Caco-2 (cell line): ENCODE measurements around the gene APOL1. TPM values are rescaled to one million over a fixed set of nuclear protein-coding genes. Genes with fewer than 3 reads are reported as not detected.
"Not testable (repeated sequence)": the region's sequence is repeated elsewhere in the genome, so short reads cannot be mapped to it uniquely, and the experiment has no call there.

Experiments
- BruUV-seq: library from RNA; stranded (reverse); fragments of 400-500 nt; replicated peaks from 2 replicates; lab custom pipeline; 2021; lab: Mats Ljungman, UMichigan
- CTCF ChIA-PET: fragments of 300-600 bp; sonication (Branson Sonifier 250); formaldehyde crosslinking; loops from one replicate; lab custom pipeline; 2022; ENCODE audit warnings: antibody characterized with exemption; lab: Charles Lee
- POLR2A ChIA-PET: fragments of 300-600 bp; sonication (Branson Sonifier 250); formaldehyde crosslinking; loops from one replicate; lab custom pipeline; 2022; ENCODE audit warnings: antibody characterized with exemption; lab: Charles Lee
- DNase-seq, 2 experiments: peaks; one replicate each; pipeline versions ENCODE4 v3.0.0 to v3.0.0-alpha.2; 2020 to 2022
- H3K27me3 ChIP-seq: replicated peaks from 2 replicates; pipeline ENCODE4 v1.6.0; 2011; ENCODE audit warnings: low read length; ENCODE audit not compliant: control insufficient read depth, insufficient read depth
- H3K36me3 ChIP-seq: 2 replicates; pipeline ENCODE4 v1.5.1; 2011; ENCODE audit warnings: low read length; ENCODE audit not compliant: control insufficient read depth, insufficient read depth
- H3K4me1 ChIP-seq: fragments of 250-450 bp; sonication (Bioruptor Pico); 2 replicates; pipeline ENCODE4 v1.5.1; 2020; ENCODE audit warnings: mild to moderate bottlenecking
- H3K4me3 ChIP-seq: 2 replicates; pipeline ENCODE4 v1.5.1; 2011; ENCODE audit warnings: low read depth, mild to moderate bottlenecking, control low read depth, low read length
- H3K9me3 ChIP-seq: fragments of 250-450 bp; sonication (Bioruptor Pico); 2 replicates; pipeline ENCODE4 v1.5.1; 2020; ENCODE audit warnings: mild to moderate bottlenecking, moderate library complexity
- H3K27ac Mint-ChIP-seq: one replicate; pipeline ENCODE4 v1.8.0; 2022; ENCODE audit warnings: mixed read lengths; ENCODE audit not compliant: unreplicated experiment
- H3K27me3 Mint-ChIP-seq: one replicate; pipeline ENCODE4 v1.8.0; 2022; ENCODE audit warnings: mixed read lengths; ENCODE audit not compliant: insufficient read depth, unreplicated experiment
- H3K36me3 Mint-ChIP-seq: one replicate; pipeline ENCODE4 v1.8.0; 2022; ENCODE audit warnings: mild to moderate bottlenecking, mixed read lengths; ENCODE audit not compliant: insufficient read depth, unreplicated experiment
- H3K4me1 Mint-ChIP-seq: one replicate; pipeline ENCODE4 v1.8.0; 2022; ENCODE audit warnings: low read depth, mixed read lengths; ENCODE audit not compliant: unreplicated experiment
- H3K4me3 Mint-ChIP-seq: one replicate; pipeline ENCODE4 v1.8.0; 2022; ENCODE audit warnings: mild to moderate bottlenecking, moderate library complexity, mixed read lengths; ENCODE audit not compliant: unreplicated experiment
- H3K9me3 Mint-ChIP-seq: one replicate; pipeline ENCODE4 v1.8.0; 2022; ENCODE audit warnings: mixed read lengths; ENCODE audit not compliant: unreplicated experiment
- intact Hi-C: fragments of 100-400 bp; cut with micrococcal nuclease; formaldehyde crosslinking; loops from one replicate; pipeline ENCODE4 v1.10.0; 2022; ENCODE audit not compliant: unreplicated experiment
- total RNA-seq: library from RNA; stranded (reverse); gene quantifications from 2 replicates; pipeline ENCODE4 v1.2.3, GENCODE V29; 2022
- TF ChIP-seq, protein P1 (sequence below), 2 experiments: fragments of 200-600 bp in 1 of 2; IDR thresholded peaks; 1 replicate in 1 of 2; 2 replicates in 1 of 2; pipeline versions ENCODE4 v1.5.1 to v1.8.0; 2011 to 2022; ENCODE audit warnings: antibody characterized with exemption in 1 of 2, control low read depth in 1 of 2, inconsistent platforms in 1 of 2, low read depth in 1 of 2, low read length in 1 of 2, mild to moderate bottlenecking in 1 of 2, moderate library complexity in 1 of 2; ENCODE audit not compliant: insufficient read depth in 1 of 2, severe bottlenecking in 1 of 2, unreplicated experiment in 1 of 2

APOL1 gene
- total RNA-seq, 1 experiment from 2014 or later, result 0.39 TPM

DNA sequence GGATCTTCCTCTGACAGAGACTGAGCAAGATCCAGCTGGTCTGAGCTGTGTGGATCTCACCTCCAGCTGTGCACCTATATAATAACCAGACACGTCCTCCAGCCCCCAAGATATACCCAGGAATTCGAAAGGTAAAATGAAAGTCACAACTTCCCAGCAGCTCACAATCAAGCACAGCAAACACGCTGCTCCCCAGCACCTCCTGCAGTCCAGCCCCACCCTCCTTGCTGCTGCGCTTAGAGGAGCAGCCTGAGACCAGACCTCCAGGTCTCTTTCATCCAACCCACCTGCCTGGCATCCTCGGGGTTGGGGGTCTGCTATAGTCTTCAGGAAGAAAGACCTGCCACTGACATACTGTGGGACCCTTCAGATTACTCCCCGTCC lies 48.3 kb upstream of the APOL1 start:
- Mint-ChIP-seq H3K27ac (no peak overlapping the region), H3K27me3 (peaks cover 3% of the 10 kb centered on the region), H3K4me3 (no peak overlapping the region), H3K4me1 (peaks cover 15% of the 10 kb centered on the region), H3K9me3 (peaks cover 14% of the 10 kb centered on the region), H3K36me3 (no peaks in the 10 kb centered on the region)
- Histone ChIP-seq H3K36me3 (no peaks in the 10 kb centered on the region), H3K9me3 (peaks cover 8% of the 10 kb centered on the region), H3K4me3 (no peak overlapping the region), H3K4me1 (peaks cover 4% of the 10 kb centered on the region; the same call in 1 of the 2 replicates), H3K27me3 (no peaks in the 10 kb centered on the region)
- ChIA-PET POLR2A (no interaction called here), CTCF (interaction anchor here (0.6 to 1.1 kb wide), 4 partner anchors 10 to 60 kb away, joined by 3 to 4 read pairs (median 4); partner anchors contain the start of gene APOL2)
- BruUV-seq, result no TSS peak
- no peak for DNase-seq
- TF ChIP-seq, protein P1, sequence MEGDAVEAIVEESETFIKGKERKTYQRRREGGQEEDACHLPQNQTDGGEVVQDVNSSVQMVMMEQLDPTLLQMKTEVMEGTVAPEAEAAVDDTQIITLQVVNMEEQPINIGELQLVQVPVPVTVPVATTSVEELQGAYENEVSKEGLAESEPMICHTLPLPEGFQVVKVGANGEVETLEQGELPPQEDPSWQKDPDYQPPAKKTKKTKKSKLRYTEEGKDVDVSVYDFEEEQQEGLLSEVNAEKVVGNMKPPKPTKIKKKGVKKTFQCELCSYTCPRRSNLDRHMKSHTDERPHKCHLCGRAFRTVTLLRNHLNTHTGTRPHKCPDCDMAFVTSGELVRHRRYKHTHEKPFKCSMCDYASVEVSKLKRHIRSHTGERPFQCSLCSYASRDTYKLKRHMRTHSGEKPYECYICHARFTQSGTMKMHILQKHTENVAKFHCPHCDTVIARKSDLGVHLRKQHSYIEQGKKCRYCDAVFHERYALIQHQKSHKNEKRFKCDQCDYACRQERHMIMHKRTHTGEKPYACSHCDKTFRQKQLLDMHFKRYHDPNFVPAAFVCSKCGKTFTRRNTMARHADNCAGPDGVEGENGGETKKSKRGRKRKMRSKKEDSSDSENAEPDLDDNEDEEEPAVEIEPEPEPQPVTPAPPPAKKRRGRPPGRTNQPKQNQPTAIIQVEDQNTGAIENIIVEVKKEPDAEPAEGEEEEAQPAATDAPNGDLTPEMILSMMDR (IDR thresholded peaks at IDR 0.05; ENCODE audit: insufficient read depth in 1 of 2, low read depth in 1 of 2, low read length in 1 of 2, severe bottlenecking in 1 of 2, unreplicated experiment in 1 of 2), result no peak
- intact Hi-C loops, result no loop called here

DNA sequence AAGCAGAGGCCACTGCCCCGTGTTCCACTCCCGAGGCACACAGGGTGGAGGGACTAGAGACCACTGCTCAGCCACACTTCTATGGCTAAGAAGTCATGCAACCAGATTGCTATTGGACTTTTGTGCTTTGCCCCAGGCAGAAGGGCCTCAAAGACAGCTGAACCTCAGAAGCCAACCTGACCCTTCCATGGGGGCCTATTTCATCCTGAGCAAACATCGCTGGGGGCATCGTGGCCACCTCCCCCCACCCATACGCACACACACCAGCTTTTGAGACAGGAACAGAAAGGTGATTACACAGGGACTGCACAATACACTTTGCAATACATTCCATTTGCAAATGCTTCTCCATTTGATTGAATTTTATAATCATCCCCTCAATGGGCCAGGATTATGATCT lies 47.4 kb upstream of the APOL1 start:
- H3K4me3 Mint-ChIP-seq, DNase-seq, H3K36me3 Mint-ChIP-seq, H3K27me3 Mint-ChIP-seq, POLR2A ChIA-PET, H3K27ac Mint-ChIP-seq, H3K27me3 ChIP-seq, H3K4me1 ChIP-seq, CTCF ChIA-PET, intact Hi-C loops, BruUV-seq, H3K36me3 ChIP-seq, H3K4me3 ChIP-seq: not testable (repeated sequence)
- peaks cover 17% of the 10 kb centered on the region for H3K9me3 Mint-ChIP-seq
- H3K4me1 Mint-ChIP-seq, result peaks cover 15% of the 10 kb centered on the region
- peaks cover 14% of the 10 kb centered on the region for H3K9me3 ChIP-seq

DNA sequence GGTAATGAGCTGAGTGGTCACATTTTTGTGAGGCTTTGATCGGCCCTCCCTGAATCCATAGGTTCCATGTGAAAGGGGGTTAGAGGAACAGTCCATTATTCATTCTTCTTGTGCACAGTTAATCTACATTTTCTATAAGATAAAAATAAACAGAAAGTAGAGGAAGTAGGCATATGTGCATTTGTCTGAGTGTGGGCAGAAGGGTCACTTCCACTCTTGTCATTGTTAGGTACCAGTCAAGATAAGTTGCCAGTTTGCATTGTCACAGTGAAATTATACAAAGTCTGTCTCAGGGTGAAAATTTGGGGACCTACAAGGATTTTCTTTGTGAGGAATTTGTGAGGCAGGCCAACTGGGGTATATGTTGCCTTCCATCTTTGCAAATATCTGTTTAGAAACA lies 46.7 kb upstream of the APOL1 start:
- H3K36me3 Mint-ChIP-seq, result peaks cover 4% of the 10 kb centered on the region
- ChIA-PET CTCF (no interaction called here), POLR2A (no interaction called here)
- intact Hi-C loops, result no loop called here
- peaks cover 15% of the 10 kb centered on the region for H3K4me1 Mint-ChIP-seq
- peaks cover 23% of the 10 kb centered on the region for H3K9me3 Mint-ChIP-seq
- no peak overlapping the region for H3K4me3 Mint-ChIP-seq
- DNase-seq, result no peak
- peaks cover 14% of the 10 kb centered on the region for H3K9me3 ChIP-seq
- H3K4me3 ChIP-seq, result no peak overlapping the region
- TF ChIP-seq, protein P1 (IDR thresholded peaks at IDR 0.05; ENCODE audit: insufficient read depth in 1 of 2, low read depth in 1 of 2, low read length in 1 of 2, severe bottlenecking in 1 of 2, unreplicated experiment in 1 of 2), result no peak
- no peaks in the 10 kb centered on the region for H3K27me3 Mint-ChIP-seq
- no peaks in the 10 kb centered on the region for H3K27me3 ChIP-seq
- H3K36me3 ChIP-seq, result no peaks in the 10 kb centered on the region
- H3K4me1 ChIP-seq, result peaks cover 4% of the 10 kb centered on the region; the same call in 1 of the 2 replicates
- no TSS peak for BruUV-seq
- H3K27ac Mint-ChIP-seq, result no peak overlapping the region
